WTC11 (cell line): ENCODE measurements around the gene MED26. TPM values are rescaled to one million over a fixed set of nuclear protein-coding genes. Genes with fewer than 3 reads are reported as not detected.

Source experiments
- ATAC-seq: fragments of 200-7000 bp; cut with Tn5 transposase; 2 replicates; pipeline ENCODE4 v1.10.0; 2021; ENCODE audit warnings: mild to moderate bottlenecking, moderate library complexity
- CTCF ChIA-PET: fragments of 300-600 bp; sonication (Branson Sonifier 250); formaldehyde crosslinking; loops from one replicate; lab custom pipeline; 2021; ENCODE audit warnings: antibody characterized with exemption; lab: Charles Lee
- POLR2A ChIA-PET: fragments of 350-600 bp; sonication (Branson Sonifier 250); formaldehyde crosslinking; loops from one replicate; lab custom pipeline; 2021; ENCODE audit warnings: antibody characterized with exemption; lab: Charles Lee
- DNase-seq: peaks from one replicate; pipeline ENCODE4 v3.0.0; 2021; ENCODE audit warnings: low spot score
- H3K27ac Mint-ChIP-seq: 2 replicates; pipeline ENCODE4 v1.8.0; 2021; ENCODE audit warnings: mixed read lengths
- H3K27me3 Mint-ChIP-seq: 2 replicates; pipeline ENCODE4 v1.8.0; 2021; ENCODE audit warnings: low read depth, mild to moderate bottlenecking, moderate library complexity, mixed read lengths
- H3K36me3 Mint-ChIP-seq: 2 replicates; pipeline ENCODE4 v1.8.0; 2021; ENCODE audit warnings: mixed read lengths
- H3K4me1 Mint-ChIP-seq: 2 replicates; pipeline ENCODE4 v1.8.0; 2022; ENCODE audit warnings: mixed read lengths
- H3K4me3 Mint-ChIP-seq: 2 replicates; pipeline ENCODE4 v1.8.0; 2021; ENCODE audit warnings: mild to moderate bottlenecking, moderate library complexity, mixed read lengths
- H3K9me3 Mint-ChIP-seq: 2 replicates; pipeline ENCODE4 v1.8.0; 2021; ENCODE audit warnings: mixed read lengths
- ARID4B ChIP-seq: sonication (generic); formaldehyde crosslinking; IDR thresholded peaks from 2 replicates; pipeline ENCODE4 v1.8.0; 2023; ENCODE audit warnings: missing genetic modification reagents, mild to moderate bottlenecking, borderline replicate concordance
- ATF6 ChIP-seq: sonication (generic); formaldehyde crosslinking; IDR thresholded peaks from 2 replicates; pipeline ENCODE4 v1.8.1; 2023; ENCODE audit warnings: mild to moderate bottlenecking, missing genetic modification reagents
- NR3C1 ChIP-seq: sonication (generic); formaldehyde crosslinking; conservative IDR thresholded peaks from 2 replicates; pipeline ENCODE4 v1.8.1; 2023; ENCODE audit warnings: low read depth, mild to moderate bottlenecking, missing genetic modification reagents
- SMAD3 ChIP-seq: sonication (generic); formaldehyde crosslinking; IDR thresholded peaks from 2 replicates; pipeline ENCODE4 v1.8.0; 2022; ENCODE audit warnings: missing genetic modification reagents, mild to moderate bottlenecking, borderline replicate concordance
- TEAD1 ChIP-seq: sonication (generic); formaldehyde crosslinking; IDR thresholded peaks from 2 replicates; pipeline ENCODE4 v1.8.0; 2022; ENCODE audit warnings: mild to moderate bottlenecking, missing genetic modification reagents
- USF1 ChIP-seq: sonication (generic); formaldehyde crosslinking; IDR thresholded peaks from 2 replicates; pipeline ENCODE4 v1.8.0; 2022; ENCODE audit warnings: mild to moderate bottlenecking, missing genetic modification reagents
- ZNF671 ChIP-seq: fragments of 250-450 bp; sonication (Bioruptor Pico); IDR thresholded peaks from 2 replicates; pipeline ENCODE4 v1.8.0; 2021; ENCODE audit warnings: mild to moderate bottlenecking
- total RNA-seq: library from RNA; stranded (reverse); gene quantifications from 3 replicates; pipeline ENCODE4 v1.2.3, GENCODE V29; 2021

The MED26 gene
- total RNA-seq, 1 experiment from 2014 or later: 14.2 TPM

GRCh38 chr19:16582486-16583261, 45.3 kb downstream of the MED26 start:
- no peak for DNase-seq
- H3K36me3 Mint-ChIP-seq: peaks cover 4% of the 10 kb centered on the region; the same call in 1 of the 2 replicates
- peak overlapping the region; percentile 61 for H3K27ac Mint-ChIP-seq
- no peak overlapping the region for H3K4me3 Mint-ChIP-seq
- peaks cover 45% of the 10 kb centered on the region for H3K4me1 Mint-ChIP-seq
- ATAC-seq: no peak
- no peaks in the 10 kb centered on the region for H3K27me3 Mint-ChIP-seq
- ChIA-PET POLR2A (no interaction called here), CTCF (interaction anchor here (0.6 kb wide), 1 partner anchor 1221 kb away, joined by 4 read pairs; no protein-coding TSS in a partner anchor)
- H3K9me3 Mint-ChIP-seq: no peaks in the 10 kb centered on the region
- no peak for TF ChIP-seq ARID4B (CRISPR knock-in tag)
- no peak for TF ChIP-seq ATF6 (CRISPR knock-in tag)
- no peak for TF ChIP-seq SMAD3 (CRISPR knock-in tag)
- TF ChIP-seq TEAD1 (CRISPR knock-in tag): no peak
- no peak for TF ChIP-seq ZNF671 (CRISPR knock-in tag)

GRCh38 chr19:16581971-16582343, 46.0 kb downstream of the MED26 start:
- POLR2A ChIA-PET: no interaction called here
- DNase-seq (no peak), ATAC-seq (no peak)
- Mint-ChIP-seq H3K27me3 (no peaks in the 10 kb centered on the region), H3K9me3 (no peaks in the 10 kb centered on the region), H3K4me1 (peaks cover 38% of the 10 kb centered on the region), H3K4me3 (no peak overlapping the region), H3K27ac (peak overlapping the region; percentile 89), H3K36me3 (peaks cover 4% of the 10 kb centered on the region; the same call in 1 of the 2 replicates)
- no peak for TF ChIP-seq NR3C1 (CRISPR knock-in tag)
- no peak for TF ChIP-seq ARID4B (CRISPR knock-in tag)
- no peak for TF ChIP-seq ZNF671 (CRISPR knock-in tag)
- no peak for TF ChIP-seq USF1 (CRISPR knock-in tag)
- CTCF ChIA-PET: no interaction called here
